ENCODE data around the gene ANKRD45.

DNA sequence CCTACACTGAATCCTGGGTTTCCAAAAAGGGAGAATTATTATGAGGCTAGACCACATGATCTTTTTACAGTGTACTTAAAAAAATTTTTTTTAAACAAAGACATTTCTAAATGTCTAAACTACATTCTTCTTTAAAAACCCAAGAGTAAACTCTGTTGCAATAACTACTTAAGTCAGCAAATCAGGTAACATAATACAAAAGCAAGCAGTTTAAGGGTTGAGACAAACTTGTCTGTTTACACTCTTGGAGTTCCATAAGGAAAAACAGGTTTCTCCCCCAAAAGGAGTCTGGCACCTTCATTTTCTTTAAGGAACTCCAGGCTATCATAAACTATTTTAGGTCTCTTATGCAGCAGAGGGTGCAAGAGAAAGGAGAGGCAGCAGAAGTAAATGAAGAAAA, 12.5 kb upstream of the ANKRD45 start:
- TF ChIP-seq GATA3 (IDR thresholded peaks at IDR 0.05; ENCODE audit: low read depth, low read length) (no peak), GATA2 (IDR thresholded peaks at IDR 0.05; ENCODE audit: low read depth, low read length) (no peak)

All from SH-SY5Y (cell line).